Right renal pelvis (tissue), 4 donors: ENCODE data around the gene C12orf42. TPM values are rescaled to one million over a fixed set of nuclear protein-coding genes. Genes with fewer than 3 reads are reported as not detected.
A peak's percentile ranks its signal among the peaks of the same experiment; 100 is the strongest.

Experiments used
- DNase-seq, 4 donors: peaks; one replicate each; pipeline ENCODE4 v3.0.0-alpha.2; 2013; ENCODE audit warnings: low read depth in 4 of 4, low spot score in 3 of 4, missing footprints in 1 of 4
- polyA plus RNA-seq, 4 donors: library from polyadenylated mRNA; unstranded; fragments of 120-200 nt; gene quantifications; one replicate each; pipeline ENCODE4 v1.2.1, GENCODE V29; 2013; ENCODE audit not compliant: insufficient read length in 4 of 4

Gene C12orf42
- polyA plus RNA-seq, result under 1 TPM in 2 of 4 donors, not detected in 2; 0.15 to 0.17 TPM

GRCh38 chr12:103495469-103496456 is at the start of gene C12orf42:
Gene C12orf42, minus strand, starts transcription at chr12:103495968. Its CDS starts 17,542 bp downstream, at chr12:103478426.
- DNase-seq, result peak in 2 of 4 donors; percentile 26 to 35

DNA sequence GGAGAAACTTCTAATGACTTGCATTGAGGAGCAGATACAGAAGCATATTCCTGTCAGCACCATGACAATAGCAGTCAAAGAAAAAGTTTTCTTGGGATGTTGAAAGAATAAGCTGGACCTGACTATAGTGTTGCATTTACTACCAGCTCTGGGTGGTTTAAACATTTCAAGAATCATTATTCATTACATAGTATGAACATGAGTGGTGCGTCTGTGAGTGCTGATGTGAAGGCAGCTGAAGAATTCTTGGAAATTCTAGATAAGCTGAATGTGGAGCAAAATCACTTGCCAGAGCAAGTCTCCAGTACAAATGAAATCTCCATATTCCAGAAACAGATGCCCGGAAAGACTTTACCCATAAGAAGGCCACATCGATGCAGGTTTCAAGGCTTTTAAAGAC is 46.3 kb upstream of the C12orf42 start:
- no peak for DNase-seq

DNA sequence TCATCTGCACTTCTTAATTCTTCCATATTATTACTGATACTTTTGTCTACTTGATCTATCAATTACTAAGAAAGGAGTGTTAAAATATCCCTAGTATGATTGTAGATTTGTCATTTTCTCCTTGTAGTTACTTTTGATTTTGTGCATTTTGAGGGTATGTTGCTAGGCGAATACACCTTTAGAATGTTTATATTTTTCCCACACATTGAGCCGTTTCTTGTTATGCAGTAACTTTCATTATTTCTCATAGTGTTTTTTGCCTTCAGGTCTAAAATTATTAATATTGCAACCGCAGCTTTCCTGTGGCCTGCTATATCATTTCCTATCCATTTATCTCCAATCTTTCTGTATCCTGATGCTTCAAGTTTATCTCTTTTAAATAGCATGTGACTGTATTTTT is 44.6 kb upstream of the C12orf42 start:
- no peak for DNase-seq

GRCh38 chr12:103538397-103538796 is 42.6 kb upstream of the C12orf42 start:
- DNase-seq, result no peak

DNA sequence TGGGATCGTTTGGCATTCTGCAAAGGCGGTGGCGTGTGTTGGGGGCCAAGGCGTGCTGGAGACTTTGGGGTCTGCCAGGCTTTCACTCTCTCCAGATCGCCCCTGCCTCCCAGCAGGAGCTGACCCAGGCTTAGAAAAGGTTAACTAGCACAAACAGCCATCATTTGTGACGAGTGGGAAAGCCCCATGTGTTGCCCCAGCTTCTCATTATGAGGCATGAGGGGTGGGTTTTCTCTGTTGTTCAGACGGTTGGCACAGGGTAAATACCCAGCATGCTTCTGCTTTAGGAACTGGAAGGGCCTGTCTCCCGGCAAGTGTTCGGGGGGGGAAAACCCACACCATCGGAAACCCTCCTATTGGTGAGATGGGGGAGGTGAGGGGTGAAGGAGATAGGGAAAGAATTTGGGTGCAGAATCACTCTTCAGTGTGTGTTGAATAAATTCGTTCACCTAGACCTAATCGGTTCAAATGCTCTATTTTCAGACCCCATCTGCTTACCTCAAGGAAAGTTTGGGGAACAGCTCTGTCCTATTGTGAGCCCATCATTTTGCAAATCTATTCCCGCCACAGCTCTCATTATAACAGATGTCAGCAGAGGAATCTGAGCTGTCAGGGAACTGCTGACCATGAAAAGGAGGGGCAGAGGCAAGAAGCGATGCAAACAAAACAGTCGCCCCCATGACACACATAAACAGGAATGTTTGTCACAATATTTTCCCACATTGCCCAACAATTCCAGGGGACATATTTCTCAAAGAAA is 34.7 kb upstream of the C12orf42 start:
- no peak for DNase-seq

DNA sequence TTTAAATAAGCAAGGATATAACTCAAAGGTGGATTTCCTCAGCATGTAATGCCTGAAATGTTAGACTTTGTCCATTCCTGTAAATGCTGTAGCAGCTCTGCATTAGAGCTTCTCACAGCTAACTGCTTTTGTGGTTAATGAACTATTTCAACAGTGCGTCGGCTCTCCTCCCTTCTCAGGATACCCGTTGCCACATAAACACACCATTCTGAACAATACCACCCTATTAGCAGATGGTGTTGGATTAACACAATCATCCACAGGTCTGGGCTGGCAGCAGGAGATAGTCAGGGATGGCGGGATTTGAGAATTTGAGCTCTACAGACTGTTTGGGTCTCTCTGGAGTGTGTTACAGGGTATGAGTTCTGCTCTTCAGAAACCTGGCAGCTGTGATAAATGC is 33.5 kb upstream of the C12orf42 start:
- DNase-seq, result peak in 2 of 4 donors; percentile 8 to 23

GRCh38 chr12:103524238-103524875 is 28.6 kb upstream of the C12orf42 start:
- DNase-seq, result no peak

DNA sequence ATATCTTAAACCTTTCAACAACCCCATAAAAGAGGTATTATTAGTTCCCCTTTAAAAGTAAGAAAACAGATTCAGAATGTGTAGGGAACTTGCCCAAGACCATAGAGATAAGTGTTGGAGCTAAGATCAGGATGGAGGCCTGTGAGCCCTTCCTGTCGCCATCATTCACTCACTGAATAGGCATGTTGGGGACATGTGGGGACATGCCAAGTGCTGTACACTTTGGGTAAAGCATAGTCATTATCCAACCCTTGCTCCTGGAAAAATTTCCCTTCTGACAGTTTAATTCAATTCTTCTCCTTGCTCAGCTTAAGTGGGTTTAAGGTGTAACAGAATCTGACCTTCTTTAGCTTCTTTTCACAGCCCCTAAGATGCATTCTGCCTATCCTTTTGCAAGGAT is 28.0 kb upstream of the C12orf42 start:
- DNase-seq, result no peak

- no peak for DNase-seq
Measured at GRCh38 chr12:103520686-103521215, 25.0 kb upstream of the C12orf42 start.

GRCh38 chr12:103519632-103520031 is 23.9 kb upstream of the C12orf42 start:
- no peak for DNase-seq

DNA sequence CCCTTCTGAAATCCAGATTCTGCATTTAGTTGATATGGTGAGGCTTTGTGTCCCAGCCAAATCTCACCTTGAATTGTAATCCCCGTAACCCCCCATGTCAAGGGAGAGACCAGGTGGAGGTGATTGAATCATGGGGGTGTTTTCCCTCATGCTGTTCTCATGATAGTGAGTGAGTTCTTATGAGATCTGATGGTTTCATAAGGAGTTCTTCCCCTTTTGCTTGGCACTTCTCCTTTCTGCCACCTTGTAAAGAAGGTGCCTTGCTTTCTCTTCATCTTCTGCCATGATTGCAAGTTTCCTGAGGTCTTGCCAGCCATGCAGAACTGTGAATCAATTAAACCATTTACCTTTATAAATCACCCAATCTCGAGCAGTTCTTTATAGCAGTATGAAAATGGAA is 23.1 kb upstream of the C12orf42 start:
- no peak for DNase-seq

DNA sequence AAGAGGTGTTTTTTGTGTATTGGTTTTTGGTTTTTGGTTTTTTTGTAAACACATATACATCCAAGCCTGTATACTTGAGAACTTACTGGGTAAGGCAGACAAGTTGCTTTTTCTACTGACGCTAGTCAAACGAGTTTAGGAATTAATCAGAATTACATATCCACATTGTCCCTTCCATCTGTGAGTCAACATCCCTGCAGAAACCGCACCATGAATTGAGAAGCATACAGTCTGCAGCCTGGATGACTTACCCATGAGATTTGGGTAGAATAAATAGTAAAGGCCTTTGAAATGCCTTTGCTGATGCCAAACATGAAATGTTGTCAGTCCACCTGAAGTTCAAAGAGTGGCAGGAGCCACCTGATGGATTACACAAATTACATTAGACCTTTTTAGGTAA is 21.4 kb upstream of the C12orf42 start:
- no peak for DNase-seq

DNA sequence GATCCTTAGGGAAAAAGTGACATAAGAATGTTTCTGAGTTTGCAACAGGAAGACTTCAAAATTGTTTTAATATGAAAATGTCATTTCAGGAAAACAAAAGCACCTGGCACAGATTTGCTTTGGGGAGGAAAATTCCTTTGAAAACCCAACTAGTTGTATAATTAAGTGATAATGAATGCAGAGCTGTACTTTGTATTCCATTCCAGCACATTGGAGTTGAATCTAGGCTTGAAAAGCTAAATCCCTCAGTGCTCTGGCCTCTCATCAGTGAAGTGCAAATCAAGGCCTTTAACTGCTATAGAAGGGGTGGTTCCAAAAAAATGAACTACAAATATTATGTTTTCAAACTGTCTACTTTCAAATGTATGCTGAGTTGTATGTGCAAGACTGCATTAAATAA is 19.6 kb upstream of the C12orf42 start:
- no peak for DNase-seq

DNA sequence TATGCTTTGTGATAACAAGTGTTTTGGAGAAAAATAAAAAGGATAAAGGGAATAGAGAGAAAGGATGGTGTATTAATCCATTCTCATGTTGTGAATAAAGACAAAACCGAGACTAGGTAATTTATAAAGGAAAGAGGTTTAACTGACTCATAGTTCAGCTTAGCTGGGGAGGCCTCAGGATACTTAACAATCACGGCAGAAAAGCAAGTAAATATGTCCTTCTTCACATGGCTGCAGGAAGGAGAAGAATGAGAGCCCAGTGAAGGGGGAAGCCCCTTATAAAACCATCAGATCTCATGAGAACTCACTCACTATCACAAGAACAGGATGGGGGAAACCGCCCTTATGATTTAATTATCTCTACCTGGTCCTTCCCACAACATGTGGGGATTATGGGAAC is 18.1 kb upstream of the C12orf42 start:
- DNase-seq, result no peak

GRCh38 chr12:103505371-103506236 is 9.8 kb upstream of the C12orf42 start:
- no peak for DNase-seq

- DNase-seq, result no peak
Measured at GRCh38 chr12:103504606-103505005, 8.8 kb upstream of the C12orf42 start.

DNA sequence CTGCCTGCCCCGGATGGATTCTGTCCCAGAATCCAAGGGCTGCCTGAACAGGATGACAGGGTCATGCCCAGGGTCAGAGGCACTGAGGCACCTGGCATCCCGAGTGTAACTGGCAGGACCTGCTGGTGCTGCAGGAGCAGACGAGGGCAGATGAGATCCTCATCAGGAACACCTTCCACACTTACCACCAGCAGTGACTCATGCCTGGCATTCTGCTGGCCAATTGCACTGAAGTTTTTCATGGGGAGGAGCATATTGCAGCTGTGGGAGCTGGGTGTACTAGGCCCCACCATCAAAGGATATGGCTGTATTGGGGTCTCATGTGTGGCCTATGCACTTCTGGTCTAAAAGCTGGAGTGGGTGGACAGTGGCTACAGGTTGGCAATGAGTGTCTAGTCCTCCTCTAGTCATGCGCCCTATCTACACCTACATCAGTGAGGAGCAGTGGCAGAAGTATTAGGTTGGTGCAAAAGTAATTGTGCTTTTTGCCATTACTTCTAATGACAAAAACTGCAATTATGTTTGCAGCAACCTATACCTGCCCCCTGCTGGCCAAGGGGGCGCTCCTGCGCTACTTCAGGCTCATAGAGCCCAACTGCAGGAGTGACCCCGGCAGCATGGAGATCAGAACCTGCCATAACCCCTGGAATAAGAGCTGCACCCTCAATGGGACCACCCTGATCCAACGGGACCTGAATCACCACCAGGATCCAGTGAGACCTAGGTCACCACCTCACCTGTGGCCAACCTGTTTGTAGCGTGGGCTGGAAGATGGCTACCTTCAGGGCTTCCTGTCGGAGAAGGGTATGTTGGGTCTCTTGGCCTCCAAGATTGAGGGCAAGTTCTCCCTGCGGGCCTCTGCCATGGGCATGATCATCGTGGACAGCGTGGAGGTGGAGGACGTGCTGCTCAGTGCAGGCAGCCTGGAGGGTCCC is 8.0 kb upstream of the C12orf42 start:
- DNase-seq, result no peak

GRCh38 chr12:103501447-103501846 is 5.7 kb upstream of the C12orf42 start:
- no peak for DNase-seq

DNA sequence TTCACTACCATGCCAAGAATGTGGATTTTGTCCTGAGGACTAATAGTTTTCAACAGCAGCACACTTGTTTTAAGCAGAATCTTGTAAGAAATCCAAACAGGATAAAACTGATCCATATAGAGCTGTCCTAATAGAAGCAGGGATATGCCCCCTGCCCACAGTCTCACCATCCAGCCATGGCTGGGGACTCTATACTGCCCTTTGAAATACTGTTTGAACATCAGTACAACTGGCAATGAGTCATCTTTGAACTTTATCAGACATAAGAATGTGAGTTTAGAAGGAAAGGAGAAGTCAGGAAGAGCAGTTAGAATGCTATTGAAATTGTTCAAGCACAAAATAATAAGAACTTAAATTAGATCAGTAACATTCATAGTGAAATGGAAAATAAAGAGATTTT is 3.8 kb upstream of the C12orf42 start:
- DNase-seq, result no peak
